Iris pigment epithelial cell (primary cell): ENCODE measurements around the gene CXCR6.

ENCODE experiments used
- DNase-seq: peaks from one replicate; pipeline ENCODE4 v3.0.0-alpha.2; 2011; ENCODE audit warnings: low read depth

The CXCR6 gene

DNA sequence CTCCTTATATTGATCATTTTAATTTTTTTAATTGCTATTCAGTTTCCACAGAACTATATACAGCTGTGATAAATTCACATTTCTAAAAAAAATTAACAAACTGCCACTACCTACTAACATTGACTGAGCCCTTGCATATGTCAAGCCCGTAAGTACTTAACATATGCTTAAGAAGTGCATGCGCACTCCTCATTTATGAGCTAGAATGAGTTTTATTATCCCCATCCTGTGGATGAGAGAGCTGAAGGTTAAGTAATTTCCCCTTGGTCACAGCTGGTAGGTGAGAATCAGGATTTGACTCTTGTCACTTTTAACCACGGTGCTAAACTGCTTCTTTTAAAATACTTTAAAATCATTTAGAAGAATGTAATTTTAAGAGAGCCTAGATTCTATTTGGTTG is 25.9 kb downstream of the CXCR6 start:
- no peak for DNase-seq

DNA sequence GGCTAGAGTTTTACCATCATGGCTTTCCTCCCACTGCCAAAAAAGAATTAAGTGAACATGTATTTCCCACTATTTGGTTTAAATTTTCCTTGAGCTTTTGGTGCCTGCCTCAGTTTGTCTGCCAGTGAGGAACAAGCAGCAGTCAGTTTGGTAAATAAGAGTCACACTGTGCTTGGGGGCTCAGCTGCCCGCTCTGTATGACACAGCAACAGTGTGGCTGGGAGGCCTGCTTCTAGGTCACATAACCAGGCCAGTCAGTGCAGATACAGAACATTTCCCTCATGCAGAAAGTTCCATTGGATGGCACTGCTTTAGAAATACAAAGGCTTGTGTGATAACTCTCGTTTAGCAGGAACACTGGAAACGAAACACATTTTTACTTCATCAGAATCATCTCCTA is 26.7 kb downstream of the CXCR6 start:
- no peak for DNase-seq

GRCh38 chr3:45972534-45973402 is 29.5 kb downstream of the CXCR6 start:
- DNase-seq: peak; percentile 97

- no peak for DNase-seq
Observed at GRCh38 chr3:45974686-45975085, 31.4 kb downstream of the CXCR6 start.

DNA sequence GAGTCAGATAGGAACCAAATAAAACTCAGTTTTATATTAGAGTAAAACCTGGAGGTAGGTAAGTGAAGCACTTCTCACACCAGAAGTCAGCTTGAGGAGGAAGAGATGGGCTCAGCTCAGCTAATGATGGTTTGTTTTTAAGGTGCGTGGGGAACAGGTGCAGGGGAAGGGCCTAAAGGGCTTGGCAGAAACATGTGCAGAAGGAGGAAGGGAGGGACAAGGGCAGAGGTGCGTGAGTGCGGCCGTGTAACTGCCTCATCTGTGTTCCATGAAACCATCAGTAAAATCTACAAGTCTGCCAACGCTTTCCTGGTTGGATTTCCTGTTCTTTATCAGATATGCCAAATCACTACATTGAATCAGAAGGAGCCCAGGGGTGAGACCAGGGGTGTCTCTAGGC is 32.4 kb downstream of the CXCR6 start:
- DNase-seq: no peak

GRCh38 chr3:45976191-45977091 is 33.2 kb downstream of the CXCR6 start:
- DNase-seq: no peak

DNA sequence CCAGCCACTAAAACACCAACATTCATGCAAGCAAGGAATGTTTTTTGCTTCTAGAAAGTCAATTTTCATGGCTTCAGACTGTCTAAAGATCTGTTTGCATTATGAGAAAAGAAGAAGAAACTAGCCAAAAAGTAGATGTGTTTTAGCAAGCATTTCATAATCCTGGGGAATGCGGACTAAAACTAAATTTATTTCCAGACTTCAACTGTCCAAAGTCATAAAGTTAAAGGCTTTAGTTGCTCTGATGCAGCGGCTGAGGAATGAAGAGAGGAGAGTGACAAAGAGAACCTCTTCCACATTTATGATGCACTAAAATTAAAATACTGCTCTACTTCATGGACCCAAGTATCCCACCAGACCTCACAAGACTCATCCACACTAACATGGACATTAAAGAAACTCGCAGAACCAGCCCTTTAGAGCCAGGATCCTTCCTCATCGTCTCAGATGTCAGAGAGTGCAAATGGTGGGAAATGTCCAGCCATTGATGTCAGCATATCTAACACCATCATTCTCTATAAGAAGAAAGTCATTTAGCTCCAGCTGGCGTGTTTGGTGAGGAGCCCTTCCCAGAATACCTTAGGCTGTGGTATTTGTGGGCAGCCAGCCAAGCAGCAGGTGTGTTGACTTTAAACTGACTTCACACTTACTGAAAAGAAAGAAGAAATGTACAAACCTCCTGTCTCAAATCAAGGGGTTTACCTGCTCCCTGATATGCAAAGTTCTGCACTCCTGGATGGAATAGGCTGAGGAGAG is 34.9 kb downstream of the CXCR6 start:
- no peak for DNase-seq

DNA sequence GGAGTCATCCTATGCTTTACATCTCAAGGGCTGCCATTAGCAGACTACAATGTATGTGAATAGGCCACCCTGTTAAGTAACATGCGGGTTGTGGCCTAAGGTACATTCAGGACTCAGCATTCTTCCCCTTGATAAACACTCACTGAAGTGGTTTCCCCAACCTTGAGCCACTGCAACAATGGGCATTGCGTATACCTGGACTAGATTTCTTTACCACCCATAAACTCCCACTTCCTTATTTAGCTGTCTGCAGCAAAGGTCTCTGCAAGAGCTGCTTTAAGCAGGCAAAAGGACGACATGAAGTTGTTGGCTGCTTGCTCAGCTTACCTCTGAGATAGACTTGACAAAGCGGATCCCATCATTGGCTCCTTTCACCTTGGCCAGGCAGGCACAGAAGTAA is 36.1 kb downstream of the CXCR6 start:
- DNase-seq: no peak

DNA sequence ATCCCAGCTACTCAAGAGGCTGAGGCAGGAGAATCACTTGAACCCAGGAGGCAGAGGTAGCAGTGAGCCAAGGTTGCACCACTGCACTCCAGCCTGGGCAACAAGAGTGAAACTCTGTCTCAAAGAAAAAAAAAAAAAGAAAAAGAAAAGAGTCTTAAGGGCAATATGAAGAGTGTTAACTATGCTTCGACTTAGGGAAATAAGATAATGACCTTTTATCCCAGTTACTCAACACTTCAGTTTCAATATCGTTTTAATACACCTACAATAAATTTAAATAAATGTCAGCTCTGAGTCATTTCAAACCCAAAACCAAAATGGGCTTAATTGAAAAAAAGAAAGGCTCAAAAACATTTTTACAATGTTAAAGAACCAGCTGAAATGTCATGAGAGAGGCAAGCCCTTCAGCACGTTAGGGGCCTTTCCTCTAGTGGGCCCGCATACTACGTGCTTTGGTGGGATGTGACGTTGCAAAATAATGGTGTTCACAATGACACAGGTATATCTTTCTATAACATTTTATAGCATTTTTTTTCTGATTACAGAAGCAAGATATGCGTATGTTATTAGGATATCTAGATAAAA is 37.1 kb downstream of the CXCR6 start:
- DNase-seq: no peak

DNA sequence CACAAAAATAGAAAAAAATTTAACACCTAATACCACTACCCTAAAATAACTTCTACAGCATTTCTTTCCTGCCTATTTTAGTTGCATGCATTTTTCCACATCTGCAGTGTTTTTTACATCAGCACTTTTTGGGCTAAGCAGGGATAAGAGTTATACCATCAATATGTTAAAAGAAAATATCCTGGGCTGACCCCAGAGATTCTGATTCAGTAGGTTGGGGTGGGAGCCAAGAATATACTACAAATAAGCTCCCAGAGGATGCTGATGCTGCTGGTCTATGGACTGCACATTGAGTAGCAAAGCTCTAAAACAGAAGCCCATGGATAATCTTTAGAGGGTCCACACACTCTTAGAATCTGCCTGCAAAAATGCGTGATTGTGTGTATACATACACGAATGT is 37.6 kb downstream of the CXCR6 start:
- peak; percentile 21 for DNase-seq

DNA sequence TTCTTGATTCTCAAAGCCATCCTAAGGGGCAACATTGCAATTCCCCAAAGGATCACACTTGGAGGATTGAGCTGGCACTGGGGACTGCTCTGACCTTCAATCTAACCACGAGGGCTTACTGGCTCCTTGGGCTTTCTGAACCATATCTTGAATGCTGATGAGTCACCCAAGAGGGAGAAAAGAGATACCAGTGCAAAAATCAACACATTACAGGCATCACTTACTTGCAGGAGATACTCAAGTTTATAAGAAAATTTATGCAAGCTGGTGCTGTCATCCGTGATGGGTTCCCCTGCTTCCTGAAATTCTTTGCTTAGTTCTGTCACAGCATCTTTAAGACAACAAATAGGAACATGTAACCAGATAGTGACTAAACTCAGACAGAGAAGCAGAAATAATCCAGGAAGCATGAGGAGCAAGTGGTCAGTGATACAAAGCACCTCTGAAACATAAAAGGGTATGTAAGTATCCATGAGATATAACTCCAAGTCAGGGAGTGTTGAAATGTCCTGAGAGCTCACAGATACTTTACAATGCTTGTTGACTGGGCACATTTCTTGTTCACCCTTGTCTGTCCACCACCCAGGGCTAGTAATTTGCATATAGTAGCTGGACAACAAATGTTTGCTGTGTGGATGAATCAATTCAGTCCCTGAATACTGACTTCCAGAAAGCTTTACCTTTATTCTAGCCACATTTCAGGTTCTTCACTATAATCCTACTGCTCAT is 38.2 kb downstream of the CXCR6 start:
- DNase-seq: peak; percentile 78

GRCh38 chr3:45983770-45984169 is 40.5 kb downstream of the CXCR6 start:
- DNase-seq: no peak

DNA sequence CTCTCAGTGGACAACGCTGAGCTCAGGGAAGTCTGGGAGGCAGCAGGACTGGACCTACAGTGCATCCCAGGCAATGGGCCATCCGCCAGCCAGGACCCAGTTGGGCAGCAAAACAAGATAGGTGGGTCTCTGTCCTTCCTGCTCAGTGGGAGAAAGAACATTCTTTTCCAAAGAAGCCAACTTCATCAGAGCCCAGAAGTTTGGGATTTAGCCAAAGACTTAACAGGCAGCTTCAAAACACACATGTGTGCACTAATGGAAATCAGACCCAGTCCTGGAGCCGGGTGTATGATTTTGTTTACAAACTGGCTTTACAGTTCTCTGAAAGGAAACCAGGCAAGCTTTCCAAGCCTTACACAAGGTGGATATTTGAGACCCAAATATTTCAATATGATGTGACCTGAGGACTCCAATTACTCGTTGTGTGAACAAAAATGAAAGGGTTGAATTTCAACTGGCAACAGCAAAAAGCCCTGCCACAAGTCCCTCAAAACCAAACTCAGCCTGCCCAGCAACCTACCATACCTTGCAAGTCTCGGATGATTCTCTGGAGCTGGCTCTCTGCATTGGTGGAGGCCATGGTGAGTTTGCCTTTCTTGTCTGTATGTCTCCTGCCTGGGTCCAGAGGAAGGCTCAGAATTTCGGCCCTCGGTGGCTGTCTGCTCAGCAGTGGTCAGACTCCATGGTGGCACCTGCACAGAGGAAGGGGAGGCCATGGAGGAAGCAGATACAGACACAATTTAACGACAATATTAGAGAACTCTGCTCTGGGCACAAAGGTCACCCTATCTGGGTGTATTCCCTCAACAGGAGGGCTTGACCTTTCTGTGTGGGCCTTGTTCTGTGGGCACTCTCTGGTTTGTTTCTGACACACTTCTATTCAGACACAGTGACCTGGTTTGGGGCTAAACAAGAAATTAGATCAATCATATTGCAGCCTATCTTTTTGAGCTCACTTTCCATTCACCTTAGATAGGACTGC is 41.4 kb downstream of the CXCR6 start:
- peak; percentile 75 for DNase-seq

DNA sequence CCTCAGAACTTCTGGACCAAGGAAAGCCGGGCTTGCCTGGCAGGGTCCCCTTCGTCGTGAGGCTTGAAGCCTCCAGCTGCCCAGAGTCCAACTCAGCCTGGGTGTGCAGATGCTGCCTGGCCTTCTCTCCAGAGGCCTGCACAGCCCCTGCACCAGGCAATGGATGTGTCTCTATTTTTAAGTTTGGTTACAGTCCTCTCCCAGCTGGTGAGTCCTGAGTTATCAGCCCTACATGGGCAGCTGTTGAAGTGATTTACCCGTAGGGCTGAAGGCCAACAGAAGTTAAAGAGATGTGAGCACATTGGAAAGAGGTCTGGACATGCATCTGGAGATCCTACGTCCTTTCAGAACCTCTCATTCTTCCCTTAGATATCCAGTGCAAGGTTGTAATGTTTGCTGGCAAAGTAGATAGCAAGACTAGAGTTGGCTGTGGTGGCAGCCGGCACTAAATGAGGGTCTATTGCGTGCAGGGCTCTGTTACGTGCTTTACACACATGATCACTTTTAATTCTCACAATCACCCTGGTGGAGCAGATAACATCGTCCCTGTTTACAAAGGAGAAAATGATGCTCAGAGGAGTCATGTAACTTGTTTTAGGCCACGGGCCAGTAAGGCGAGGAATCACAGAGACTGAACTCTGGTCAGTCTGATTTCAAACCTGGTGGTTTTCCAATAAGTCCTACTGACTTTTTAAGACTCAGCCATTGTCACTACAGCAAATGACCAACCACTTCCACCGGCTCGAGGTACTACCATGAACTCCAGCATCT is 42.5 kb downstream of the CXCR6 start:
- peak; percentile 34 for DNase-seq

DNA sequence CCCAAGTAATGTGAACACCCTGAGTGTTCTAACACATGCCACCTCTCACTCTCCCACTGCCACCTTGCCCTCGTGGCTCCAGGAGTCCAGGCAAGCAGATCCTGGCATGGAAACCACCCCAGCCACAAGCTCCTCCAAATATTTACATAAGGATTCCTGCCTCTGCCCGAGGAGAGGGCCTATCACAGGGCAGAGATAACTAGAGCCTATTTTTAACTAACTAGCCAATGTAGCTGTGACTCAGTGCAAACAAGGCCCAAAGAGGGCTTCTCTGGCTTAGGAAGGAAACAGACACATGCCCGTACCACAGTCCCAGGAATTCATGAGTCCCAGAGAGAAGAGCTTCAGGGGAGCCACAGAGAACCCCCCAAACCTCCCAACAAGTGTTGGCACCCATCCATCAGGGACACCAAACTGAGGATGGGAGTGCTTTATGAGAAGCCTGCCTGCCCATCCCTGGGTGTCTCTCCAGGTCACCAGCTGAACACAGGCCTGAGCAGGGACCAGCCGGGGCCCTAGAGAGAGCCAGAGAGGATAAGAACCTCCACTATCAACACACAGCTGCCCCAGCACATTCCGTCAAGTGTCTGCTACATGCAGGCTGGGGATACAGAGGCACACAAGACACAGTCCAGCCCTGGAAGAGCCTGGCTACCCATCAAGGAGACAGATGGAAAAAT is 43.2 kb downstream of the CXCR6 start:
- DNase-seq: peak; percentile 81

GRCh38 chr3:45987368-45988291 is 44.4 kb downstream of the CXCR6 start:
- DNase-seq: peak; percentile 55

- peak; percentile 56 for DNase-seq
Observed at GRCh38 chr3:45988362-45988761, 45.1 kb downstream of the CXCR6 start.

GRCh38 chr3:45988804-45989203 is 45.5 kb downstream of the CXCR6 start:
- DNase-seq: peak; percentile 90
